Measurements from ENCODE around the gene MRPL14. TPM values are rescaled to one million over a fixed set of nuclear protein-coding genes. Genes with fewer than 3 reads are reported as not detected.
A peak's percentile ranks its signal among the peaks of the same experiment; 100 is the strongest.

MRPL14 gene
- total and polyA plus RNA-seq, 4 donors: 34.6 to 118 (median 40.9) TPM

- H3K27ac ChIP-seq (ENCODE audit: low read depth in 1 of 2, low read length in 2 of 2): peak overlapping the region; percentile 35 to 42
- no peak overlapping the region for H3K4me3 ChIP-seq (ENCODE audit: low read depth in 1 of 3, low read length in 3 of 3)
- H3K27me3 ChIP-seq (ENCODE audit: control insufficient read depth in 4 of 4, insufficient read depth in 4 of 4, low read length in 3 of 4): no peaks in the 10 kb centered on the region
- 50% methylated on average over 6 of the region's 6 CpGs for WGBS
- peaks cover 4 to 15% (median 9%) of the 10 kb centered on the region in 4 donors for H3K36me3 ChIP-seq (ENCODE audit: control insufficient read depth in 4 of 4, insufficient read depth in 3 of 4, low read depth in 1 of 4, low read length in 3 of 4)
- TF ChIP-seq TAF1 (conservative IDR thresholded peaks at IDR 0.05): no peak
- TF ChIP-seq REST (IDR thresholded peaks at IDR 0.05): no peak
- TF ChIP-seq FOXA1 (IDR thresholded peaks at IDR 0.05): no peak
- TF ChIP-seq MAX (IDR thresholded peaks at IDR 0.05): no peak
- TF ChIP-seq FOXA2 (IDR thresholded peaks at IDR 0.05): no peak
- no peak for TF ChIP-seq GABPA (IDR thresholded peaks at IDR 0.05 in 1 of 2, conservative IDR thresholded peaks at IDR 0.05 in 1 of 2)
- TF ChIP-seq HNF4G (IDR thresholded peaks at IDR 0.05): no peak
- TF ChIP-seq CTCF (IDR thresholded peaks at IDR 0.05; ENCODE audit: low read depth, low read length, missing input control): no peak
- no peak for TF ChIP-seq HNF4A (conservative IDR thresholded peaks at IDR 0.05)
- TF ChIP-seq RXRA (IDR thresholded peaks at IDR 0.05): no peak
- no peak for TF ChIP-seq NR2F2 (IDR thresholded peaks at IDR 0.05)
- no peak for DNase-seq (ENCODE audit: low spot score)
- peaks cover 15 to 47% (median 39%) of the 10 kb centered on the region in 4 donors for H3K4me1 ChIP-seq (ENCODE audit: control insufficient read depth in 4 of 4, insufficient read depth in 4 of 4, low read length in 3 of 4)
- H3K9me3 ChIP-seq (ENCODE audit: control insufficient read depth in 4 of 4, low read length in 3 of 4): no peaks in the 10 kb centered on the region
- H3K9ac ChIP-seq (ENCODE audit: low read depth in 1 of 2, low read length in 2 of 2): no peak overlapping the region
These were observed 9.7 kb downstream of the MRPL14 start for GRCh38 chr6:44117397-44118128.

- 63% methylated on average over 4 of the region's 4 CpGs for WGBS
- peak overlapping the region; percentile 35 to 42 for H3K27ac ChIP-seq (ENCODE audit: low read depth in 1 of 2, low read length in 2 of 2)
- H3K9me3 ChIP-seq (ENCODE audit: control insufficient read depth in 4 of 4, low read length in 3 of 4): no peaks in the 10 kb centered on the region
- H3K4me1 ChIP-seq (ENCODE audit: control insufficient read depth in 4 of 4, insufficient read depth in 4 of 4, low read length in 3 of 4): peaks cover 15 to 50% (median 41%) of the 10 kb centered on the region in 4 donors
- DNase-seq (ENCODE audit: low spot score): no peak
- H3K27me3 ChIP-seq (ENCODE audit: control insufficient read depth in 4 of 4, insufficient read depth in 4 of 4, low read length in 3 of 4): no peaks in the 10 kb centered on the region
- no peak overlapping the region for H3K9ac ChIP-seq (ENCODE audit: low read depth in 1 of 2, low read length in 2 of 2)
- peaks cover 4 to 15% (median 9%) of the 10 kb centered on the region in 4 donors for H3K36me3 ChIP-seq (ENCODE audit: control insufficient read depth in 4 of 4, insufficient read depth in 3 of 4, low read depth in 1 of 4, low read length in 3 of 4)
- no peak overlapping the region for H3K4me3 ChIP-seq (ENCODE audit: low read depth in 1 of 3, low read length in 3 of 3)
- no peak for TF ChIP-seq NR2F2 (IDR thresholded peaks at IDR 0.05)
- peak; percentile 77 for TF ChIP-seq SP1 (IDR thresholded peaks at IDR 0.05)
- no peak for TF ChIP-seq ATF3 (IDR thresholded peaks at IDR 0.05)
- no peak for TF ChIP-seq FOXA1 (IDR thresholded peaks at IDR 0.05)
- peak; percentile 45 for TF ChIP-seq ZBTB33 (IDR thresholded peaks at IDR 0.05)
- peak; percentile 72 to 89 for TF ChIP-seq RXRA (IDR thresholded peaks at IDR 0.05)
- TF ChIP-seq TAF1 (conservative IDR thresholded peaks at IDR 0.05): no peak
- TF ChIP-seq HNF4G (IDR thresholded peaks at IDR 0.05): peak; percentile 49
- peak; percentile 88 to 94 for TF ChIP-seq HNF4A (conservative IDR thresholded peaks at IDR 0.05)
- TF ChIP-seq YY1 (IDR thresholded peaks at IDR 0.05): peak; percentile 65
- TF ChIP-seq CTCF (IDR thresholded peaks at IDR 0.05; ENCODE audit: low read depth, low read length, missing input control): no peak
- TF ChIP-seq MAX (IDR thresholded peaks at IDR 0.05): peak; percentile 54
- no peak for TF ChIP-seq RAD21 (IDR thresholded peaks at IDR 0.05)
These were observed 10.4 kb downstream of the MRPL14 start for GRCh38 chr6:44116641-44117382.

All from liver (tissue), 9 donors.